ENCODE results near the gene AMPD3.

The AMPD3 gene

DNA sequence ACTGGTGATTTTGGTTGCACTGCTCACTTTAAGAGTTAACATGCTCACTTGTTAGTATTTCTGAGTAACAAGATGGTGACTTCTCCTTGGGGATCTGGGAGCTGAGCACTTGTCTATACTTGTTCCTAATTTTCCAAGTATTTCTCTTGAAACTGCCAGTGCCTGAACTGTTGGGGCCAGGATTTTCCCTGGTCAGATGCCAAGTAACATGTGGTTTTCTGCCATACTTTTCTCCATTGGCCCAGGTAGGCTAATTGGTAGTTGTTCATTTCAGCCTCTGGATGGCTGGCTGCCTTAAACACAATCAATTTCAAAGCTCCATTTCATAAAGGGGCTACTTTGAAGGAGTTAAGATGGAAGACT, 50.9 kb downstream of the AMPD3 start:
- no peak for DNase-seq

DNA sequence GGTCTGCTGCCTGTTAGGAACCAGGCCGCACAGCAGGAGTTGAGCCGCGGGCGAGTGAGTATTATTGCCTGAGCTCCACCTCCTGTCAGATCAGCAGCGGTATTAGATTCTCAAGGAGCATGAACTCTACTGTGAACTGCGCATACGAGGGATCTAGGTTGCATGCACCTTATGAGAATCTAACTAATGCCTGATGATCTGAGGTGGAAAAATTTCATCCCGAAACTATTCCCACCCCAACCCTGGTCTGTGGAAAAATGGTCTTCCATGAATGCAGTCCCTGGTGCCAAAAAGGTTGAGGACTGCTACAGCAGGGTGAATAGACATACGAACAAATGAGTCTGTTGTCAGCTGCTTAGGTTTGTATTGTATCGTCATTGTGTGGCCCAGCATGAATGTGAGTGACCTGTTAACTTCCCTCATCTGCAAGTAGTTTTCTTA, 56.1 kb downstream of the AMPD3 start:
- no peak for DNase-seq

DNA sequence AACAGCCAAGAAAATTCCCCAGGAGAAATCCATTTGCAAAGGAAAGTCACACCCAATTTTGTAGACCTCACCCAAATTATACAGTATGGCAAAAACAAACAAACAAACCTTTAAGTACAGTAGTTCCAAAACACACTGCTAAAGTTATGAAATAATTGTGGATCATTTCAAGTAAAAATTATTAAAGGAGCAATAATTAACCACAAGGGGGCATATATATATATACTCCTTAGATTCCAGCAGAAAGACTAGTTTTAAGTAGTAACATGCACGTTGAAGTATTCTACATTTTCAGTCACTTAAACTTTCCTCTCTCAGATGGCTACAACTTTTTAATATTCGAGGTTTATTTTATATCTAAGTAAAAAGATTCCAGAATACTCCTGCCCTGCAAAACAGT, 59.1 kb downstream of the AMPD3 start:
- peak; percentile 17 for DNase-seq

DNA sequence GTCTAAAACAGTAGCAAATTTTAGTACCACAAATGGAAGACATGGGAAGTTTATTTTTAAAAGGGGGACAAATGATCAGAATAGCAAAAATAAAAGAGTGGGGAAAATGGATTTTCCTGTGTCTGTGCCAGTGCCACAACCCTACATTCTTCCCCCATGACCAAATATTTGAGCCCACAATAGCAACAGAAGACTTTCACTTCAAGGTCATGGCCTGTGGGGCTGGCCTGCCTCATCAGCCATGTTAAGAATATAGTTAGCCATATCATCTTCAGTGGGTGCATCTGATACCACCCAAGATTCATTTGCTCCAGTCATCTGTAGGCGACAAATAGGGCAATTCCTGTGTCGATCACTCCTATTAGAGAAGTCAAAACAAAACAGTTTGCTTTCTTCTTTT, 59.6 kb downstream of the AMPD3 start:
- no peak for DNase-seq

DNA sequence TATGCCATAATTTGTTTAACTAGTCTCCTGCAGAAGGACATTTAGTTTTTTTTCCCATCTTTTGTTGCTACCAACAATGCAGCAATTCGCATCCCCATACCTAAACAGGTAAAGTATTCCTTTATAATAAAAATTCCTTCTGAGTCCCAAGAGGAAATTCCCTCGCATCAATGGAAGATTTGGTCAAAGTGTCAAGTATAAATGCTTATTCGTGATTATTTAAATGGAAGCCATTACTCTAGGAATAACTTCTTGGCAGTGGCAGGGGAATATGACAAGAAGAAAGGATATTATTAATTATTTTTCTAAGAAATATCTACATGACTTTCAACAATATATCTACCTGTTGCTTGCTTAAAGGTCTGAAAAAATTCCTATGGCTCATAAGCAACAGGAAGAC, 60.4 kb downstream of the AMPD3 start:
- DNase-seq: no peak

DNA sequence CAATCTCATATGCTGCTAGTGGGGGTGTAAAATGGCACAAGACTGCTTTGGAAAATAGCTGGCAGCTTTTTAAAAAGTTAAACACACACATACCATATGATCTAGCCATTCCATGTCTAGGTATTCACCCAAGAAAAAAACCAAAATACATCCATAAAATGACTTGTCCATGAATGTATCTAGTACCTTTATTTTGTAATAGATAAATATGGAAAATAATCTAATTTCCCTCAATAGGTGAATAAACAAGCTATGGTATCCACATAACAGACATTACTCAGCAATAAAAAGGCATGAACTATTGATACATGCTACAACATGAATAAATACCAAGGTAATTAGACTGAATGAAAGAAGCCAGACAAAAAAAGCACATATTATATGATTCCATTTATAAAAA, 63.1 kb downstream of the AMPD3 start:
- DNase-seq: no peak

DNA sequence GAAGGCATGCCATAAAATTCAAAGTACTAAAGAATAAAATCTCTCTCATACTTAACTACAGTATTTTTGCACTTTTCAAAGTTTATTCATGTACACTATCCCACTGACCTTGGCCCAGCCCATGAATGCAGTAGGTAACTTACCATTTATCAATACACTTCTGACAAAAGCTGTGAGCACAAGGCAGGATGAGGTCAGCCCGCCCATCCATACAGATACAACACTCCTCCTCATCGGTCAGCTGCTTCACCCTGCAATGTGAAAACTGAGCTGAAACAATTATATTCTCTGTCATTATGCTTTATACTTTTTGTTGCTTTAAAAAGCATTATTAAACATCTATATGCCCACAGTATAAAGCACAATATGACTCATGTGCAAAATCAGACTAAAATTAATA, 63.8 kb downstream of the AMPD3 start:
- DNase-seq: no peak

DNA sequence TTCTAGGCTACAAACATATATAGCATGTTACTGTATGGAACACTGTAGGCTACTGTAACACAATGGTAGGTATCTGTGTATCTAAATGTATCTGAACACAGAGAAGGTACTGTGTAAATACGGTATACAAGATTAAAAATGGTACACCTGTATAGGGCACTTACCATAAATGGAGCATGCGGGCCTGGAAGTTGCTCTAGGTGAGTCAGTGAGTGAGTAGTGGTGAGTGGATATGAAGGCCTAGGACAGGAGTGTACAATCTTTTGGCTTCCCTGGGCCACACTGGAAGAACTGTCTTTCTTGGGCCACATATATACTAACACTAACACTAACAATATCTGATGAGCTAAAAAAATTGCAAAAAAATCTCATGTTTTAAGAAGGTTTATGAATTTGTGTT, 64.6 kb downstream of the AMPD3 start:
- DNase-seq: no peak

DNA sequence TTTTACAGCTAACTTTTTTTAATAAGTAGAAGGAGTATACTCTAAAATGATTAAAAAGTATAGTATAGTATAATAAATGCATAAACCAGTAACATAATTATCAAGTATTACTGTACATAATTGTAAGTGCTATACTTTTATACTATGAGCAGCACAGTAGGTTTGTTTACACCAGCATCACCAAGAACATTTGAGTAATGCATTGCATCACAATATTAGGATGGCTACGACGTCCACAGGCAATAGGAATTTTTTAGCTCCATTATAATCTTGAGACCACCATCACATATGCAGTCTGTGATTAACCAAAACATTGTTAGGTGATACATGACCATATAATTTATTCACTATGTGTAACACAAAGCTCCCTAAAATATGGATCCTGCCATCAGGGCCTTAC, 65.5 kb downstream of the AMPD3 start:
- no peak for DNase-seq

DNA sequence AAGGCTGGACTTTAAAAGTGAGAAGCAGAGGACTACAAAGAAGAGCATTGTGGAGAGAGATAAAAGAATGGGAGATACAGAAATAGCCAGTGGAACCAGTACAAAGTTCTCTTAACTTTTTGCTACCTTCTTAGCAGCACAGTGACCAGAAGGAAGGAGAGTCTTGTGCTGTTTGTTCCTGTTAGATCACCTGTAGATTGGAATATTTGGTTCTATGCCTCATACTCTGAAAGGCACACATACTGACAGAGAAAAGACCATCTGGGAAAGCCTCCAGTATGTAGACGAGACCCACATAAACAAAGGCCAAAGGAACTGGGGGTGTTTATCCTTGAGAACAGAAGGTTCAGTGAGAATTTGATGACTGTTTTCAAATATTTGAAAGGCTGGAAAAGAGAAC, 67.2 kb downstream of the AMPD3 start:
- DNase-seq: no peak

DNA sequence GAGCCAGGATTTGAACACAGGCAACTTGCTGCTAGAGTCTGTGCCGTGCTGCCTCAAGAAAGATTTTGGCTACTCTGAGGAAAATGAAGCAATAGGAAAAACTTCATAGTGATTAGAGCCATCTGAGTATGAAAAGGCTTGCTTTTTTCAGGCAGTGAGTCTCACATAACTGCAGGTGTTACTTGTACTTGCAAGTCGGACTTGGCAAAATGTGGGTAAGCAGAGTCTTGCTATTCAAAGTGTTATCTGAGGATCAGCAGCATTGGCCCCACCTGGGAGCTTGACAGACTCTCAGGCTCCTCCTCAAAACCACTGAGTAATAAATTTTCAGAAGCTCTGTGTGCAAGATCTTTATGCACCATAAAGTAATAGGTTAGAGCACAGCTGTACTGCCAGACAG, 67.9 kb downstream of the AMPD3 start:
- DNase-seq: no peak

DNA sequence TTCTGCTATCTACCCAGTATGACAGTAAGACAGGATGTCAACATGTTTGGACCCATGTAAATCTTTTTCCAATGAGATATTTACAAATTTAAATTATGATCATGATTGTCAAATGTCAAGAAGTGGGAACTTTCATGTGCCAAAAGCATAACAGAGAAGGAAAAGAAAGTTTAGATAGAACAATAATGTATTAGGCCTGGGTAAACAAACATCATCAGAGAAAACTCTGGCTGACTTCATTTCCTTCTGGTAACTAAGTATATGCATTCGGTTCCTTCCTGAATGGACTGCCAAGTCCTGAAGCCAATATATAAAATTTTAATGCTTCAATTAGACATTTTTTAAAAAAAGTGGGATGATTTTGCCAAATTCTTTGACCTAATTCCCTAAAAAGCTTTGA, 69.4 kb downstream of the AMPD3 start:
- DNase-seq: no peak

DNA sequence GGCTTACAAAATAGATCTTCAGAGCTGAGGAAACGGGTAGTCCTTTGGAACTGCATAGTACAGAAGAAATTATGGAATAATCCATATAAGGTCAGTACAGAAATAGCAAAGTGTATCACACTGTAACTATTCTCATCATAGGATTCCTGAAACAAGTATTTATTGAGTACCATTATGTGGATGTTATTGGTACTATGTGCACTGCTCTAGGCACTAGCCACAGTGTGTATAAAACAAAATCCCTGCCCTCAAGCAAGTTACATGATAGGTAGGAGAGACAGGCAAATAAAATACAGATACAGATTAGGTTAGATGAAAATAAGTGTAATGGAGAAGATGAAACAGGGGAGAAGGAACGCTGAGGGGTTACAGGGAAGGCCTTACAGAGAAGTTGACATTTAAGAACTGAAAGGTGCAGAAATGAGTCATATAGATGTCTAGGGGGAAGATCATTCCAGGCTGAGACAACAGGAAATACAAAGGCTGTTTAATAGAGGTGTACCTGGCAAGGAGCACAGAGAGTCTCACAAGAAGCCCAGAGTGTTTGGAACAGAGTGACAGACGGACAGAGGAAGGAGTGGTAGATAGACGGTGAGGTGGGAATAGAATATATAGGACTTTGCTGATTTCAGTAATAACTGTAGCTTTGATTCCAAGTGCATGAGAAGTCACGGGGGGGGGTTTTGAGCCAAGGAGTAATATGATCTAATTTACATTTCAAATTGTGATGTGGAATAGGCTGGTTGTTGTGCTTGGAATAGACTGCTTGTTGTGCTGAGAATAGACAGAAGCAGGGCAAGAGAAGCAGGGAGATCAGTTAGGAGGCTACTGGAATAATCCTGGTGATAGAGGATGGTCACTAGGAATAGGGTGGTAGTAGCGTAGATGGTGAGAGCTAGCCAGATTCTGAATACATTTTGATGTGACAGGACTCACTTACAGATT, 72.2 kb downstream of the AMPD3 start:
- DNase-seq: no peak

DNA sequence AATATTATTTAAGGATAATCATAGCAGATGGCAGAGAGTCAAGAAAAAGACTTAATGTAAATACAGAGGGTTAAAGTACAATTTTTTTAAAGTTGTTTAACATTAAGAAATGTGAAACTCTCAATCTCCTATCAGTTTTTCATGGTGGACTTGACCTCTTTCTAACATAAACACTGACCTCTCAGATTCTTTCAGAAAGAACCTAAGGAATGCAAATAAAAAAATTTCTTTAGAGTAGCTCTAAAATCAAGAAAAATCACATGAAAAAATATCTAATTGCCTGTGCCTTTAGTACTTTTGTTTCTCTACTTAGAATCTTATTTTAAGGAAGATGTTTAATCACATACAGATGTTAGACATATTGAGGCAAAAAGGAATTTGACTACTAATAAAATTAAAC, 73.1 kb downstream of the AMPD3 start:
- DNase-seq: no peak

DNA sequence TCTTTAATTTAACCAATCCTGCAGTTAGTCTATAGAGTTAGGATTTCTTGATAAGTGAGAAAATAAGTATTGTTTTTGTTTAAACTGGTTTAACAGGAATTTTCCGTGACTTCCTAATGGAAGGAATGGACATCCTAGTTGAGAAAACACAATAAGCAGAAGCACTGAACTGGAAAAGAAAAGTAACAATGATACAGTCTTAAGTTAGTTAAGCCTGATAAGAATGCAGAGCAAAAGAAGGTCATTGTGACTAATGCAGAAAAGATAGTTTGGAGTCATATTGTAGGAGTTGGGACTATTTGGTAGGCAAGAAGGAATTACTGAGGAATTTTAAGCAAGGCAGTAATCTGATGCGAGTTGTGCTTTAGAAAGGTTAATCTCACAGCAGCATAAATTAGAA, 74.2 kb downstream of the AMPD3 start:
- no peak for DNase-seq

DNA sequence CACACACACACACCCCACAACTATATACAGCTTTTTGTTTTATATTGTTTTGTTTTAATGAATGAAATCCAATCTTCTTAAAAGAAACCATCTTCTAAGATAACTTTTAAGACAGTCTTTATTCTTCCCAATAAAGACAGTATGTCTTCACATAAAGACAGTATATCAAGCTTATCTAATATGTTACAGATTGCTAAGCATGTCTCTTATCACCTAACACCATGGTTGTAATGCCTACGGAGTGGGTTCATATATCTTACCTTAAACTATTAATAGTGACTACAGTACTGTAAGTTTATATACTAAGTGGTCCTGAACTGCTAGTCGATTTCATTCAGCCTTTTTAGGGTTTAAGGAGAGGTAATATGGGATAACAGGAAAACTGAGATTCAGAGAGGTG, 77.5 kb downstream of the AMPD3 start:
- DNase-seq: no peak

DNA sequence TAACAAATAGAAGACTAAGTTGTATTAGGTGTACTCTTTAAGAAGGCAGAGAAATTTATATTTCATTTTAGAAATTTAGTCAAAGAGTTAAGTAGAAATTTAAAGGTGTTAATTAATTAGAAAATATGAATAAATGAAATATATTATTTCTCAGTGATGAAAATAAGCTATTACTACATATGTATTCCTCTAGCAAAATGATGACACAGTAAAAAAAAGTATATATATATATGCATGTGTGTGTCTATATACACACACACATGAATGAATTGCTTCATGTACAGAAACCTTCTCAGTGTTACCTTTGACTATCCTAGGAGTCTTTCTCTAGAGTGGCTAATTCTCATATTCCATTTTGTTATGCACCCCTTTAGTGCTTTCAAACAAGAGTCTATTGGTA, 78.3 kb downstream of the AMPD3 start:
- no peak for DNase-seq

DNA sequence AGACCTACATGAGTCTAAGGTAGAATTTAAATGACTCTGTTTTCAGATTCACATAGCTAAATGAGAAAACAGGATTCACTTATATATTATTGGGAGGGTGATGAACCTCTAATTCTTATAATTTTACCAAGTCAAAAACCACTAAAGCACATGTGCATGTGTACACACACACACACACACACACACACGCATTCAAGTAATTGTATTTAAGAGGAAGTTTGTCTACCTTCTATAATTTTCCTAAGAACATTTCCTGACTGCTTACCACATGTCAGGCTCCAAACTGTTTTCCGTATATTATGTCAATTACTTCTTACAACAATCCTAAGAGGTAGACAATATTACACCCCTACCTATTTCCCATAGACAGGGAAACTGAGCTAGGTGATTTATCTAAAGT, 79.3 kb downstream of the AMPD3 start:
- DNase-seq: no peak

DNA sequence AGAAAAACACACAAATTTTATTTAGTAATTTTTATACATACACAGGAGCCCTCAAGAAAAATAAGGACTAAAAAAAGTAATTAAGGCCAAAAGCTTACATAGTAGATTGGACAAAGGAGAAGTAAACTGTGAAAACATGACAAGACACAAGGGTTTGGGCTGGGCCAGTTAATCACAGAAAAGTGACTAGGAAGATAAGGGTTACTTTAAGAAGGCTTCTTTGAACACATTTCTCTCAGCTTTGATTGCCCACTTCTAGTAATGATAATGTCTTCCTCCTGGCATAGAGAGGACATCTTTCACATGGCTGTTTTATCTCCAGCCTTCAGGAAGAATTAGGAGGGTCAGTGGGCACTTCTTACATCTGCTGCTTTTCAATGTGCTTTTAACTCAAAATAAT, 82.5 kb downstream of the AMPD3 start:
- no peak for DNase-seq

DNA sequence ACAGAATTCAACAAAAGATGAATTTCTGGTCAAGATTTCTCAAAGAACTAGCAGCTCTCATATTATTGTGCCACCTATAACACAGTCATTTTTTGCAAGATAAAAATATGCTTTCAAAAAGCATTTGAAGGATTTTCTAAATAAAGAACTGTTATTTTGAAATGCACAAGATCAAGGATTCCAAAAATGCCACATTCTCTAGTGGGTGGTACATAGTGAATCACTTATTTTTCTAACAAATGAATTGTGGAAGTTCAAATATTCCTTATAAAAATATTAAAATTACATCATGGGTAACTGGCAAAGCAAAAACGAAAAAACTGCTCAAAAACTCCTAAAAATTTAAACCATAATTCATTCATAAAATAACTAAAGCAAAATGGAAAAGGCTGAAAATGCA, 83.9 kb downstream of the AMPD3 start:
- DNase-seq: no peak

DNA sequence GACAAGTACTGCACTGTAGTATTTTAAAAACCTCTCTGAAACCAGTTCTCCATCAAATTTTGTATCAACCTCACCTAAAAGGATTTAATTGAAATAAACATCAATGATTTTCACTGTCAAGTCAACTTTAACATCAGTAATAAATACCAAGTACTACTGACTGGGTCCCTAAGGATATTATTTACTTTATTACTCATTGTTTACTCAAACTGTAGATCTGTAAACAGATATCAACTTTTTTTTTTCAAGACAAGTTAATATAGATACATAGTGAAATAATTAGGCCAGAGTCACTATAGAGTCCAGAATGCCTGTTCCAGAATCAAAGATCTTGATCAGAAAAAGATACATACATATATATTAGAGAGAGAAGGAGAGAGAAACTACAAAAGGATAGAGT, 84.3 kb downstream of the AMPD3 start:
- DNase-seq: no peak

DNA sequence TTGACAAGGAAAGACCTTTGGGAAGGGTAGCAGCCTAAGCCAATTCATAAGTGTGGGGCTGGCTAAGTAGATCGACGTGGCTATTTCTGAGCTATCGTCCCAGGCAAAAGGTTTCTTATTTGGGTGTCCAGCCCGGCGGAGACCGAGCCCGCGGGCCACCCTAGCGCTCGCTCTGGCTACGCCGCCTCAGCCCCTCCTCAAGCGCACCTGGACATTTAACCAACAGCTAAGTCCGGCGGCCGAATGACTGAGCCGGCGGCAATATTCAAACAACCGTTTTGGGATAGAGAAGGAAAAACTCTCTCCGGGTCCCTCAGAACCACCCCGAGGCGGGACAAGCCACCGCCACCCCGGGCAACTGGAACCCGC, 85.5 kb downstream of the AMPD3 start:
- DNase-seq: peak; percentile 24

DNA sequence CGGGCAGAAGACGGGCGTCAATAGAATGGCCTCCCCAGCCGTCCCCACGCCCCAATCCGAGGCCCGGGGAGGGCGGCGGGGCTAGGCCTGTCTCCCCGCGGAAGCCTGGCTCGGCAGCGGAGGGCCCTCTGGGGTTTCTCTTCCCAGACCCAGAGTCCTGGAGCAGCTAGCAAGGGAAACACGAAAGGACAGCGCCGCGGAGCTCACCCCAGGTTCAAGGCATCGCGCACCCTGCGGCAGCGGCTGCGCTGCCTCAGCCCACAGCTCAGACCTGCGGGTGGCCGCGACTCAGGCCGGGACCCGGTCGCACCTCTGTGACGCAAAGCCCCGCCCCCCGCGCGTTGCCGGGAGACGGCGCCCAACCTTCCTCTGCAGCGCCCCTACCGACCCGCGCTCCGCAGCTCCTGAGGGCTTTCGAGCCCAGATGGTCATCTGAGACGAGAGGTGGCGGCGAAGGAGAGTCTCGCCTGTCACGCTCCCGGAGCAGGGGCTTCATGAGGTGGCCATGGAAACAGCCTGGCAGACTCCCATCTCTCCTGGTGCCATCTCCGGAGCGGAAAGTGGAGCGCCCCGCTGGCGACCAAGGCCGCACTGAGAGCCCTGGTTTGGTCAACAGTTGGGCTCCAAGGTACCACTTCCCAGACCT, 86.0 kb downstream of the AMPD3 start, which contains the start of gene RNF141:
RNF141 (minus strand) TSS at position 273 of the 646 bp plus-strand sequence. CDS start 7,029 bp downstream, outside the sequence.
- peak; percentile 97 for DNase-seq

DNA sequence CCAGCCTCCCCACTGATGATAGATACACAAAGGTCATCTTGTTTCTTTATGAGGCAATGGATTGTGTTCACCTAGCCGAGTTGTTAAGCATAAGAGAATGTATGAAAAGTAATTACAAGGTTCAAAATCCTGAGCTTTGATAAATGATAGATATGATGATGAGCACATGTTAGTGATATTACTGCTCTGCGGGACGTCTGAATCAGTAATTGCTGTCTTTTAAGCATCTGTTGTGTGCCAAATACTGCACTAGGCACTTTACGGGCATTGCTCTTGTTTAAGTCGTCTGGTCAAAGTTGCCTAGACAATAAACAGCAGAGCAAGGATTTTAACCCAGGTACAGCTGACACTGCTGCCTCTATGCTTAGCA, 86.5 kb downstream of the AMPD3 start:
- no peak for DNase-seq

DNA sequence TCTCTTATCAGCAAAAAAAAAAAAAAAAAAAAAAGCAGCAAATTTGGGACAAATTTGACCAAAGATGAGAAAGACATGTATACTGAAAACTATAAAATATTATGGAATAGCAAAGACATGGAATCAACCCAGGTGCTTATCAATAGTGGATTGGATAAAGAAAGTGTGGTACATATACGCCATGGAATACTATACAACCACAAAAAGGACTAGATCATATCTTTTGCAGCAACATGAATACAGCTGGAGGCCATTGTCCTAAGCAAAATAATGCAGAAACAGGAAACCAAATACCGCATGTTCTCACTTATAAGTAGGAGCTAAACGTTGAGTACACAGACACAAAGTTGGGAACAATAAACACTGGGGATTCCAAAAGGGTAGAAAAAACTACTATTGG, 87.7 kb downstream of the AMPD3 start:
- DNase-seq: no peak

All from suppressor macrophage treated with lipopolysaccharide for 4 hours (primary cell).